HG02610 (cell line): ENCODE results near the gene PPP2CA.

ENCODE experiments used
- ATAC-seq: cut with Tn5 transposase; IDR thresholded peaks from one replicate; pipeline ENCODE4 v1.9.1; 2021; ENCODE audit warnings: mild to moderate bottlenecking, moderate library complexity; ENCODE audit not compliant: unreplicated experiment

The PPP2CA gene

DNA sequence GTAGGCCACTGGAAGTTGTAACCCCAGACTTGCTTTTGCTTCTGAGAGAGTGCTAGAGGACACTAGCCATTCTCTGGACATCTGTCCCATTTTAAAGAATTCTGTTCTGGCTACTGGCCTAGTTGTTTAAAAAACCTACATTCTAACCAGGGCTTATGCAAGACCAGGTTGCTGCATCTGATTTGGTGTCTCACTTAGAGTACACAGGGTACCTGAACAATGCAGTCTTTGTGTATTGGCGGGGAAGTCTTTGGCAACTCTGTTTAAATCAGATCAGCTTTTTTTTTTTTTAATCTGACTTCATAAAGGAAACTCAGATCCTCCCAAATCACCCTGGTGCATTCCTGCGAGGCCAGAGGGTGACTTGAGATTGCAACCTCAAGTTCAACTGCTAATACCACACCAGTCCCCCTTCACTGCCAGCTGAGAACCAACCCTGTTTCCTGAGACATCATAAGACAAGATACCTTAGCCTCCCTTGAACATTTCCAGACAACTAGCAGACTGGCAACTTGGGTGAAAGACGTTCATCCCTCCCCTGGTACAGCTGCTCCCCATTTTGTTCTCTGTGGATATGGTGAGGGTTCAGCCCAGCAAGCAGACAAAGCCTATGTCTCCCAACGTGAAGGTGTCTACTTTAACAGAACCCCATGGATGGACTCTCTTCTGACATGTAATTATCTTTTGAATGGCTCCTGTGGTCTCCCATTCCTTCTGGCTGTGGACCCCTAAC lies 76.1 kb downstream of the PPP2CA start:
- ATAC-seq, result no peak

DNA sequence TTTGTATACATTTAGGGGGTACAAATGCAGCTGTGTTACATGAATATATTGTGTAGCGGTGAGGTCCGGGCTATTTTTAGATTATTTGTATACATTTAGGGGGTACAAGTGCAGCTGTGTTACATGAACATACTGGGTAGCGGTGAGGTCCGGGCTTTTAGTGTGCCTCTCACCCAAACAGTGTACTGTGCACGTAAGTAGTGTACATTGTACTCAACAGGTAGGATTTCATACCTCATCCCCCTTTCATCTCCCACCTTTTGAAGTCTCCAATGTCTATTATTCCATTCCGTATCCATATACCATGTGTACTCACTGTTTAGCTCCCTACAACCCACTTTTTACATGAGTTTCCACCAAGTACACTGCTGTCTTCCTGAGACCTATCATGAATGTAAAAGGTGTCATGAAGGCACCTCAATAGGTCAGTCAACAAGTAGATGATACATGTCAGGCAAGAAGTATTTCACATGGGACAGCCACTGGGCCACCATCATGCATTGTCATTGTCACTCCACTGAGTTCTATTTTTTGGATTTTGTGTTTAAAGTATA lies 76.8 kb downstream of the PPP2CA start:
- no peak for ATAC-seq

DNA sequence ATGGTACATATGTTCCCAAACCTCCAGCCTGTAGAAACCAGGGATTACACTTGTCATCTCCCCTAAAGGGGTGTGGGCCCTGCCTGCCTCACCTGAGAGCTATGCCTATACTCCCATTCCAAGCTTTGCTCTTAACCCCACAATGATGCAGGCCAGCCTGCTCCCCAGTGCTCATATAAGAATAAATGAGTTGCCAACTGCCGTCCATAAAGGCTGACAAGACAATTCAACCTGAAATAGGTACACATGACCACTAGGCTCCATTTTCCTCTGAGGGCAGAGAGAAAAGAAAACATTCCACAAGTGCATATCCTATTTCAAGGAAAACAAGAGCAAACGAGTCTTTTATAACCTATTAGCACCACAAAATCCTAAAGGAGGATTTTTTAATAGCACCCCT lies 77.6 kb downstream of the PPP2CA start:
- no peak for ATAC-seq

DNA sequence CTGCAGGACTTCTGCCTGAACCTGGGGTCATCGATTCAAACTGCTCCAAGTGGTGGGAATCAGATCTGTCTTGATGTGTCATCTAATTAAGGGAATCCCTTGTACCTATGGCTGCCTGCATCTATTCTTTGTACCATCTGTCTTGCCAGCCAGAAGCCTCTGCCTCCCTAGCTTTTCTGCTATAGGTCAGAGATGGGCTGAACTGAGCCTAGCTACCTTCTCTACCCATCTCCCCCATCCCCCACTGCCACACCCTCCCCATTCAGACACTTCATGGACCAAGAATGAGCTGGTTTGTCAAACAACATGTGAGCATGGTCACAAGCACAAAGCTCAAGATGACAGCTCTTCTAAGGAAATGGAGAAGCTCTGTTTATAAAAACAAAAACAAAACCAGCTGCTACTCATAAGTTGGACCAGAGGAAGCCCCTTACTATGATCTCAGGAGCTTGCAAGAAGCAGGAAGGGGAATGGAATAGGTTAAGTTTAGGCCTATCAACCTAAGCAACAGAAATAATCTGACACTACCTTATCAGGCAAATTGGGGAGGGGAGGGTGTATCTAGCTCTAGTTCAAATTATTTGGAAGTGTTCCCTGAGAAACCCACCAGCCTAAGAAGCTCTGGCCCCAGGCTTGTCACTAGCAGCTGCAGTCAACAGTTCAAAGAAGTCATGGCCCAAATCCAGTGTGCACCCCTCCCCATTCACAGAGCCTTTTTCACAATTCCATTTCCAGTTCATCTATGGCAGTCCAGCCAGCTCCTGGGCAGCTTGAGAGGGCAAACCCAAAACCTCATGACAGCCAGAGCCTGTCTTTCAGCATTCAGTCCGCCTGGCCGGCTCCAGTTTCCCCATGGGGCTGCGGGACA lies 79.0 kb downstream of the PPP2CA start:
- ATAC-seq, result no peak

DNA sequence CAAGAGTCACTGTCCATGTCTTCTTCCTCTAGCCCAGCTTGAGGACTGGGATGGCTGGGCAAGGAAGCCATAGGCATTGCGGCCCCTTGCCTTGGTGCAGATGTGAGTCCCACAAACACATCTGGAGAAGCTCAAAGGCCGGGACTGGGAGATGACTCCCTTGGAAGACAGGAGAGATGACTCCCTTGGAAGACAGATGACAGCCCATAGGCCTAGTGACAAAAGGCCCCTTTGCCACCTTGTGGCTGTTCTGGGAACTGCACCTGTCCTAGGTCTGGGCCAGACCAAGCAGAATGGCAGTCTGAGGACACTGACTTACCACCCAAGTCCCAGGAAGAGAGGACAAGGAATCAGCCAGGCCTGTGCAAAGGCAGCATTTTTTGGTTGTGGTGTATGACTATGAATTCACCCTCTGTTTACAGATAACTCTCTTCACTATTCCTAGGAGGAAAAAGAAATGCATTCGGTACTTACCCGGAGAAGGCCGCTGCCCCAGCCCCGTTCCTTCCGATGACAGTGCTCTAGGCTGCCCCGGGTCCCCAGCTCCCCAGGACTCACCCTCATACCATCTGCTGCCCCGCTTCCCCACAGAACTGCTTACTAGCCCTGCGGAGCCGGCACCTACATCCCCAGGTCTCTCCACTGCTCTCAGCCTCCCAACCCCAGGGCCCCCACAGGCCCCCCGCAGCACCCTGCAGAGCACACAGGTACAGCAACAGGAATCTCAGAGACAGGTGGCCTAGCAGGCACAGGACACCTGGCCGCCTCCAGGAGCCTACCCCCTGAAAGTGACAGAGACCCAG lies 79.9 kb downstream of the PPP2CA start:
- ATAC-seq, result peak; percentile 63

DNA sequence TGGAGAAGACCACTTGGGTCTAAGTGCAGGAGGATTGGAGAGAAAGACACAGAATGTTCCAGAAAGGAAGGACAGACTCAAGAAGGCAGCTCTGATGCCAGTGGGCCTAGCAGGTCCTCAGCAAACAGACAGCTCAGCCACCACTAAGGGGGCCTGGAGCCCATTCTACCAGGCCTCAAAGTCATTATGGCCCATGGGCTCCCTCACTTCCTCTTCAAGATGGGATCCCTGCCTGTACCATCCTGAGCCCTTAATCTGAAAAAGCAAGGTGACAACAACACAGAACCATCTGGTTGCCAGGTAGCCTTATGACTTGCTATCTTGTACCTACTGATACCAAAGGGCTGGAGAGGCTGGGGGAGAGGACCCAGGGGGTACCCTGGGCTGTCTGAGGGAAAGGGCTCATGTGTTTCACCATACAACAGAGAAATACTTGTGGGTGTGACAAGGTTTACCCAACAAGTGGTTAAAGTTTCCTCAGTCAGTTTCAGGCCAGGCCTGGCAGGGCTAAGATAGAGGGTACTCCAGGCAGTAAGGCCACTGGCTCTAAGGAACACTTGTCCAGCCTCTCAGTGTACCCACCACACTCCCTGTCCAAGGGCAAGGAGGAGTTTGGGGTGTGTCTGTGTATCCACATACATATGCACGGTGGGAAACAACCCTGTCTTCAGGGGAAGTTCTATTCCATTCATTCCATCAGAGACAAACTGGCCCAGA lies 80.7 kb downstream of the PPP2CA start:
- ATAC-seq, result no peak
